ENCODE measurements around the gene ITPKB.
A peak's percentile ranks its signal among the peaks of the same experiment; 100 is the strongest.

The ITPKB gene

GRCh38 chr1:226678701-226679100 is 60.4 kb downstream of the ITPKB start:
- peak overlapping the region in 2 of 3 experiments; percentile 48 to 74 for H3K27ac Mint-ChIP-seq
- TF ChIP-seq CTCF (IDR thresholded peaks at IDR 0.05; ENCODE audit: unreplicated experiment in 3 of 3), result no peak
- peaks cover 66% of the 10 kb centered on the region for H3K4me1 Mint-ChIP-seq
- peak overlapping the region in 1 of 3 experiments; percentile 16 for H3K4me3 Mint-ChIP-seq
- no peaks in the 10 kb centered on the region for H3K36me3 Mint-ChIP-seq (ENCODE audit: low read depth)
- peaks cover 4% of the 10 kb centered on the region for H3K27me3 Mint-ChIP-seq (ENCODE audit: low read depth)
- H3K9me3 Mint-ChIP-seq, result no peaks in the 10 kb centered on the region

- peaks cover 61% of the 10 kb centered on the region for H3K4me1 Mint-ChIP-seq
- H3K9me3 Mint-ChIP-seq, result no peaks in the 10 kb centered on the region
- H3K27ac Mint-ChIP-seq, result peak overlapping the region in 2 of 3 experiments; percentile 37 to 74
- peaks cover 4% of the 10 kb centered on the region for H3K27me3 Mint-ChIP-seq (ENCODE audit: low read depth)
- TF ChIP-seq CTCF (IDR thresholded peaks at IDR 0.05; ENCODE audit: unreplicated experiment in 3 of 3), result no peak
- no peaks in the 10 kb centered on the region for H3K36me3 Mint-ChIP-seq (ENCODE audit: low read depth)
- no peak overlapping the region for H3K4me3 Mint-ChIP-seq
These were observed 60.8 kb downstream of the ITPKB start for GRCh38 chr1:226678251-226678650.

DNA sequence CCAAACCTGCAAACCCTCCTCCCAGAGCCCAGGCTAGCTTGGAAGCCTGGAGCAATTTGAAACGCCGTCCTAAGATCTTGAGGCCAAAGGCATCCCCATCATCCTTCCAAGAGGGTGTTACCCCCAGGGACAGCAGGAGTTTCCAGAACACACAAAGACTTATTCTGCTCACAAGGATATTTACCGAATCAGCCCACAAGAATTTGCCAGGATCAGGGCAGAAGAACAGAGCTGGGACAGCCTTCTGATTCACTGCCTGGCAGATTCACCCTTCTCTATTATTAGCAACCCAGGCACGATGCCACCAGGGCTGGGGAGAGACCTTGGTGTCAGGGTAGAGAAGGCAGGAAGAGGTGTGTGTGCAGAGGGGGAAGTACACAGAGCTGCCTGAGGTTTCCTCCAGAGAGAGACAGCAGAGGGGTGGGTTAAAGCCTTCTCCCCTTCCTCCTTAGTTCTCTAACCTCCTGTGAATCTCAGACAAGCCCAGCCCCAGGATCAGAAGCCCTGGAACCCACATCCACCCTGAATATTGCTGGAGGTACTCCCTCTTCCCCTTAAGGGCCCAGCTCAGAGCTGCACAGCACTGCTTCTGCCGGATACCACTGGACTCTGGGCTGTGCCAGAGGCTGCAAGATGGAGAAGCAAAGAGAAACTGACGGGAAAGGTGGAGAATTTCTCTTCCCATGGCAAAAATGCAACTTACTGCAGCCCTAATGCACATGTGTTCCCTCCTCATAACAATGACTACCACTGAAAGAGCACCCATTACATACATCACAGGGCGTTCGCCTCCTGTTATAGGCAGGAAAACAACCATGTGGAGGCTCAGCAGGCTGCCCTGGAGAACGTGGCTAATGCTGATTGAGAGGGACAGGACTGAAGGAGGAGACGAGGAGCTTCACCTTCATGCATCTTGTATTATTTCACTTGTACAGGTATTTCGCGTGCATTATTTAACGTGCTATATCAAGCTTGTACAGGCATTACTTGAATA is 61.8 kb downstream of the ITPKB start:
- Mint-ChIP-seq H3K4me1 (peaks cover 63% of the 10 kb centered on the region), H3K4me3 (peak overlapping the region in 1 of 3 experiments; percentile 19), H3K9me3 (no peaks in the 10 kb centered on the region)

DNA sequence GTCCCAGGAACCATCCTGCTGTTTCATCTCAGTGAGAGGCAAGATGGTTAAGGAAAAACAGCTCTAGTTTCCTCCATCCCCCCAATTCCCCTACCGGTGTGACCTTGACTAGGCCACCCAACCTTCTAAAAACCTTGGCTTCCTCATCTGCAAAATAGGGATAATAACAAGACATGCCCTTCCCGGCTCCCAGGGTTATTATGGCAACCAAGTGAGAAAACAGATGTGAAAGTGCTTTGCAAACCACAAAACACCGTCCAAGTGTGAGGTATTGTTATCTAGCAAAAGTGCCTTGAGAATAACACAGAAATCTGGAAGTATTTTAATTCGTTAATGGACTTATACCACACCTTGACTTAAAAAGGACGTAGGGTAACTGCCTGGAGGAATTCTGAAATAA is 62.7 kb downstream of the ITPKB start:
- Mint-ChIP-seq H3K27ac (peak overlapping the region in 1 of 3 experiments; percentile 75), H3K4me1 (peaks cover 63% of the 10 kb centered on the region), H3K27me3 (ENCODE audit: low read depth) (peaks cover 4% of the 10 kb centered on the region), H3K9me3 (no peaks in the 10 kb centered on the region), H3K4me3 (no peak overlapping the region), H3K36me3 (ENCODE audit: low read depth) (peaks cover 5% of the 10 kb centered on the region)
- no peak for TF ChIP-seq CTCF (IDR thresholded peaks at IDR 0.05; ENCODE audit: unreplicated experiment in 3 of 3)

More for the DNA sequence above, 61.8 kb downstream of the ITPKB start:
- H3K36me3 Mint-ChIP-seq (ENCODE audit: low read depth), result no peaks in the 10 kb centered on the region
- peak overlapping the region in 2 of 3 experiments; percentile 60 to 75 for H3K27ac Mint-ChIP-seq
- no peak for TF ChIP-seq CTCF (IDR thresholded peaks at IDR 0.05; ENCODE audit: unreplicated experiment in 3 of 3)
- peaks cover 4% of the 10 kb centered on the region for H3K27me3 Mint-ChIP-seq (ENCODE audit: low read depth)

DNA sequence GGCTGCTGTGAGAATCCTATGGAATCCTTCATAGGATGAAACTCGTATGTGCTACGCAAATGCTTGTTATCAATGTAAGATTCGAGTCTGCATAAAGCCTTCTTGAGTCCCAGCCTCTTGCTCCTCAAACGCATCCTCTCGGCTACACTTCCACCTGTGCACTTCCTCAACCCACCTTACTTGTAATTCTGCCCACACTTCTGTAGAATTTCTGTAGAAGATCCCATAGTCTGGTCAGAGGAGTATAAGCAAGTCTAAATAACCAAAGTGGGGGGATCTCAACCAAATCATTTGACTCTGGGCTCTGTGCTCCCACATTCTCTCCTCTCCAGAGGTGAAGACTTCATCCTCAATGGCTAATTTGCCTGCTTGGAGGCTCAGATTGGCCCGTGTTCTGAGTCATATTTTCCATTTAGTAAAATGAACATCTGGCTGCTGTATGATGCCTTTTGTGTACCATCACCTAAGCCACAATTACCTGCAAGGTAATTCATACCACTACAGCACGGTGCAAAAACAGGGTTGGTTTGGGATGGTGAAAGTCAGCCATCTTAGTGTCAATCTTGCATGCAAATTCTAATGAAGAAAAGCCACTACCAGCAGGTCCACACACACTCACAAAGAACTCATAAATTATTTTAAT is 63.2 kb downstream of the ITPKB start:
- Mint-ChIP-seq H3K36me3 (ENCODE audit: low read depth) (peaks cover 7% of the 10 kb centered on the region), H3K27me3 (ENCODE audit: low read depth) (peaks cover 4% of the 10 kb centered on the region), H3K27ac (peak overlapping the region; percentile 12 to 88 (median 61)), H3K4me1 (peaks cover 63% of the 10 kb centered on the region), H3K4me3 (peak overlapping the region in 1 of 3 experiments; percentile 2), H3K9me3 (no peaks in the 10 kb centered on the region)
- no peak for TF ChIP-seq CTCF (IDR thresholded peaks at IDR 0.05; ENCODE audit: unreplicated experiment in 3 of 3)
